CD4-positive, alpha-beta T cell treated with Interleukin-4 for 4 hours (primary cell): Measurements from ENCODE around the gene ZNF516.

Source experiments
- DNase-seq: peaks from one replicate; pipeline ENCODE4 v3.0.0-alpha.2; 2020

ZNF516 gene

GRCh38 chr18:76455003-76455676 is 39.9 kb downstream of the ZNF516 start:
- DNase-seq, result no peak

DNA sequence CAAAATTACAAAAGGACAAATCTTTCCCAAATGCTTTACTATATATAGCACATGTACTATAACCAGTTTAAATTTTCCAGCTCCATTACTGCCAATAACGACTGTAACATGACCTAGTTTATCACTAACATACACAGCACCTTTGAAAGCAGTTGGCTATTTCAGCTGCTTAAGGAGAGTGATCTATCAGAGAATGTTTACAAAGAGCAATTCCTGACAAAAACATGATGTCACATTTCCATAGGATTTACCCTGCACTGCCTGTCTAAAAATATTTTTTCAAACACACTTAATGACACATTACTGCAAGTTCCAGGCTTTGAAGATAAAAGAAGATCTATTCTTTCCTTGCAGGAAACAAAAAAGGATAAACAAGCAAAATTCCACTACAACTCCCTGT is 40.6 kb downstream of the ZNF516 start:
- DNase-seq, result no peak

- DNase-seq, result no peak
Observed at GRCh38 chr18:76453932-76454331, 41.1 kb downstream of the ZNF516 start.

- no peak for DNase-seq
Observed at GRCh38 chr18:76453057-76453561, 41.9 kb downstream of the ZNF516 start.

GRCh38 chr18:76452357-76452756 is 42.7 kb downstream of the ZNF516 start:
- DNase-seq, result no peak

DNA sequence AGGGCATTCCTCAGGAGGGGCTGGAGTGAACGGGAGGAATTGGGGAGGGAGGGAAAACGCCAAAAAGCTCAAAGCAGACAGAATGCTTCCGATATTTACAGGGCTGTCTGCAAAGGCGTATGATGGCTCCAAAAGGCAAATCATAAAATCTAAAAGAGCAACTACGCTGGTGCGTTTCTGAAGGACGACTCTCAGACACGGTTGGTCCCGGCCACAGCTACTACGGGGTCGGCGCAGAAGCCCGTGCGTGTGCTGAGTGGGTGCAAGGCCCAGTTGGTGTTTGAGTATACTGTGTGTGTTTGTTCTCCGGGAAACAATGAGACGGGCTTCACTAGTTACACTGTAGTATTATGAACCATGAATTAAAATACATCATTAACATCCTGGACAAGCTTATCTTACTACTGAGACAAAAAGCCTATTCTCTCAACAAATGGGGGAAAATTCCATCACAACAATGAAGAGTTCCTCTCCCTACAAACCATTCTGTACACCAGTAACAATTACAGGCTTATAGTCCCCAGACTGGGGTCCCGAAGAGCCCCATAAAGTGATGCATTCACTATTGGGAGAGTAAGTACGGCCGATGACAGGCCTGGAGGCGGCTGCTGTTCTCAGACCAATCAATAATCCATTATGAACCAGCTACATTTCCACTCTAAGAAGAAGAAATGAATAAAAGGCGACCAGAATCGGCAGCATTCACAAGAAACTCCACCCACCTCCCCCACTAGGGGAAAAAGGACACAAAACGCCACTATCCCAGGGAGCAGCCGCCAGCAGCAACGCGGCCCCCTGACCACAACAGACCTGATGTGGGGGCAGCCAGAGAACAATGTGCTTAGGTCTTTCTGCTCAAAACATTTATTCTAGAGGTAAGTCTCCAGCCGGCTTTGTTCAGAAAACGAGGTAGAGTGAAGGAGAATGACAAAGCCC is 43.4 kb downstream of the ZNF516 start:
- no peak for DNase-seq

- no peak for DNase-seq
Observed at GRCh38 chr18:76450452-76451395, 44.3 kb downstream of the ZNF516 start.

GRCh38 chr18:76449111-76449453 is 46.0 kb downstream of the ZNF516 start:
- no peak for DNase-seq

DNA sequence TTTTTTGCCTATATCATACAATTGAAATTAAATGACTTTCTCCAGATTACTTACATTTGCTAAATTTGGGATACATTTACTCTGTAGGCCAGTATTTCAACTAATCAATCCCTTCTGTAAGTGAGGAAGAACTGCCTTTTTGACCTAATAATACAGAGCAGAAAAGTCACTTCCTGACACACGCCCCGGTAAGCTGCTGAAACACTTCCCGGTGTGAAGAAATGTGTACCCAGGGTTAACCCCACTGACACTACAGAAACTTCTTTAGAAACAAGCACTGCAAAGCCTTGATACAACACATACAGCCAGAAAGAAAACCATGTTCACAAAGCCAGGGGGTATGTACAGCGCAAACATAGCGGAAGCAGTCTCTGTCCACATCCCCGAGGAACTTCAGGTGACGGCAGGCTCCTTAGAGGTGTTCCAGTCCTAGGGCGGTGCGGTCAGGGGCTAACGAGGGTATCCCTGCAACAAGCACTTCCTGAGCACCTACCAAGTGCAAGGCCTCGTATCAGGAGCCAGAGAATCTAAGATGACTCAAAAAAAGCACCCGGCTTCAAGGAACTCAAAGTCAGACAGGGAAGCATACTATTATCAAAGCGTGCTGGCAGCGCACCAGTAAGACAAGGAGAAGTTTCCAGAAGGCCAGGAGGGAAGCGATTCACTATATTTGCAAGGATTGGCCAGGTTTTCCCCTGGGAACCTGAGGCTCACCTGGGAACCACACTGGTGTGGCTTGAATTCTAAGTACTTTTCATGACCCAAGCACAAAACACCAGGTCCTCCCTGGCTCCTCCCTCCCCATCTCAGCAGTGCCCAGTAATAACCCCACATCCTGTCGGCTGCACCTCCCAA is 46.6 kb downstream of the ZNF516 start:
- no peak for DNase-seq

DNA sequence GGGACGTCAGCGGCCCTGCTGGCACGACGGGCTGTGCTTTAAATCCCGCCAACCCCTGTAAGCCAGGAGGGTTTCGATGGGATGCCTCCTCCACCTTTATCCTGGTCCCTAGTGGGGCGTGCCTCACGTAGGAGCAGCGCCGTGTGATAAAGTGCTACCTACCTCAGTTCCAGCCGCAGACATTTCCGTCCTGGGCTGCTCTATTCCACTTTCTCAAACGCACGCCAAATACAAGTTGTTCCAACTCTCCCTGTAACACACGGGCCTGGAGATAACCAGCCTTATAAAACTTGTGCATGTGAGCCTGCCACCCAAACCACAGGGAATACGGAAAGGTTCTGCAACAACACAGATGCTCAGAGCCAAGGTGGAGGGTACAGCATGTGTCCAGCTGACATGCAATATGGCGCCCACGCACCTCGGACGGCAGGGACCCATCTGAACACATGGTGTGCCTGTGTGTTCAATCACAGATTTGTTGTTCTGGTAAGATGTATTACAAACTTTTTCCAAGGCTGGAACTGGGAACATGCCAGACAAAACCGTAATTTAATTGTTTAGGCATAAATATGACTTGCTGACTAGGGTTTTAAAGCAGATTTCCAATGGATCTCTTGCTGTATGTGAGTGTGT is 47.7 kb downstream of the ZNF516 start:
- no peak for DNase-seq

DNA sequence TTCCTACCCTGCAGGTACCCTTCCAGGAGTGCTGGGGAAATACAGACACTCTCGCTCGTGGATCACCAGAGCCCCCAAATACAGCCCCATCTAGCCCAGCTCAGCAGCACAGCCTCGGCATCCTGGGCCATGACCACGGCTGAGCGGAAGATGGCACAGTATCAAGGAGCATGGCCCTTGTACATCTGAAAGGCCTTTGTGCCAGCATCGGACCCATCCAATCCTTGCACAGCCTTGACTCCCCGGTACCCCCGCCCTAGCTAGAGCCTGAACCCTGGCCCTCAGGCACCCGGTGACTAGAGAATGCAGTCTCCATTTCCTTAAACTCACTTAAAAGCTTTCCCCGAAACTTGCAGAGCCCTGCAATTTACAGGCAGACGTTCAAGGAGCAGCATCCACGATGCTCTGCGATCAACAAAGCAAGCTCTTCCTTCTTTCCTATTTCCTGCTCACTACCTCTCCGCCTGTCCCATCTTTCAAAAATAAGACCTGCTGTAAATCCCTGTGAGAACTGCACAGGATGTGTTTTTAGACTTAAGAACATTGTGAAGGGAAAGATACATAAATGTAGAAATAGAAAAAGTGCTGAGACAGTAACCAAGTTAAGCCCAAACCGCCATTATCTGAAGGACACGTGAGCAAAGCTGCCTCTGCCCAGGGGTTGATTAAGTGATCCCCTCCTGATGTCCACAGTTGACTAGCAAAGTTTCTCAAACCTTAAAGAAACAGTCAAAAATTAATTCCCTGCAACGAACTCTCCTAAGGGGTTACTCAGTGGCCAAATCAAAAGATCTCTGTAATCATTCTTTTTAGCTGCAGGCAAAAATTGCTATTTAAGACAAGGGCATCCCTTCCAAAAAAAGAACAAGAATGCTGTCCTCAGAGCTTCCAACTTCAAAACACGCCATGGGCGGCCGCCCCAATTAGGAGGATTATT is 48.5 kb downstream of the ZNF516 start:
- DNase-seq, result no peak

DNA sequence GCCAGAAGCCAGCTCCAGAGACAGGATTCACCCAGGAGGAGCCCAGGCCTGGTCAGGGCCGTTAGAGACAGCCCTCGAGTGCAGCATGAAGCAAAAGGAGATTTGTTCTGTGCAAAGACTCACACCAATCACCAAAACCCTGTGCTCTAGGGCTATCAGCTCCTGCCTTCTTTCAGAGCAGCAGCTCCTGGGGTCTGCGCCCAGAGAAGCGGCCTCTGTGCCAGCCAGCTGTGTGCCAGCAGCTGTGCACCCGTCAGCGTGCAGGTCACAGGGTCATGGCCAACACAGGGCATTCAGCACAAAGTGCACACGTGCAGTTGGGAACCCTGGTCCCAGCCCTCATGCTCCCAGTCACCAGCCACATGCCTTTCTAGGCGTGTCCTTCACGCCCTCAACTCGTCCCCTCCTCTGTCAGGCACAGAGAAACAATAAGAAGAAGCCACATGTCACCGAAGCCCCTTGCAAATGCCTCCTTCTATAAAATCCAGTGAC is 49.3 kb downstream of the ZNF516 start:
- DNase-seq, result no peak

- no peak for DNase-seq
Observed at GRCh38 chr18:76445275-76445674, 49.8 kb downstream of the ZNF516 start.

GRCh38 chr18:76444446-76445105 is 50.5 kb downstream of the ZNF516 start:
- no peak for DNase-seq

GRCh38 chr18:76443519-76444445 is 51.3 kb downstream of the ZNF516 start:
- no peak for DNase-seq

DNA sequence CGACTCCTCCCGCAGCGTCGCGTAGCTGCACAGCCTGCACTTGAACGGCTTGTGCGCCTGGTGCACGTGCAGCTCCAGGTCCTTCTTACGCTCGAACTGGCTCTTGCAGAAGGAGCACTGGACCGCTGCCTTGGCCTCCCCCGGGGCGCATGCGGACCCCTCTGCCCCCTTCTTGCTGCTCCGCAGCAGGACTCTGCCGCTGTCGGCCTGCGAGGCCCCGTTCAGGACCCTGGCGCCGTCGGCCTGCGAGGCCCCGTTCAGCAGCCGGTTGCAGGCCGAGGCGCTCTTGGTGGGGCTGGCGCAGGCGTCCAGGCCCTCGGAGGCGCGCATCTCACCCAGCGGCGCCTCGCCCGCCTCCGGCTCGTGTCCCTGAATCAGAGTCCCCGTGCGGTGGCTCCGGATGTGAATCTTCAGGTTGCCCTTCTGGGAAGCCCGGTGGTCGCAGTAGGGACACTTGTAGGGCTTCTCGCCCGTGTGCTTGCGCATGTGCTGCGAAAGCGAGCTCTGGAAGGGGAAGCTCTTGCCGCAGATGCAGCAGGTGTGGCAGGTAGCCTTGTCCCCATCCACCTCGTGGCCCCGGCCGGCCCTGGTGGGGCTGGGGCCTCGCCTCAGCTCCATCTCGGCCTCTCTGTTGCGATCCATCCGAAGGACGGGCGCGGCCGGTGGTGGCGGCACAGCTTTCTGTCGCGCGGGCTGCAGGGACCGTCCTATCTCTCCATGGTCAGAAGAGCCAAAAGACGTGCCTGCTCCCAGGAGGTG is 52.5 kb downstream of the ZNF516 start:
- no peak for DNase-seq

- no peak for DNase-seq
Observed at GRCh38 chr18:76441668-76442412, 53.2 kb downstream of the ZNF516 start.
